NCI-H187 (cell line): ENCODE measurements around the gene POLG.

Experiments used
- DNase-seq, 2 experiments: peaks; one replicate each; lab custom pipeline; 2025; lab: John Stamatoyannopoulos, UW

POLG gene

DNA sequence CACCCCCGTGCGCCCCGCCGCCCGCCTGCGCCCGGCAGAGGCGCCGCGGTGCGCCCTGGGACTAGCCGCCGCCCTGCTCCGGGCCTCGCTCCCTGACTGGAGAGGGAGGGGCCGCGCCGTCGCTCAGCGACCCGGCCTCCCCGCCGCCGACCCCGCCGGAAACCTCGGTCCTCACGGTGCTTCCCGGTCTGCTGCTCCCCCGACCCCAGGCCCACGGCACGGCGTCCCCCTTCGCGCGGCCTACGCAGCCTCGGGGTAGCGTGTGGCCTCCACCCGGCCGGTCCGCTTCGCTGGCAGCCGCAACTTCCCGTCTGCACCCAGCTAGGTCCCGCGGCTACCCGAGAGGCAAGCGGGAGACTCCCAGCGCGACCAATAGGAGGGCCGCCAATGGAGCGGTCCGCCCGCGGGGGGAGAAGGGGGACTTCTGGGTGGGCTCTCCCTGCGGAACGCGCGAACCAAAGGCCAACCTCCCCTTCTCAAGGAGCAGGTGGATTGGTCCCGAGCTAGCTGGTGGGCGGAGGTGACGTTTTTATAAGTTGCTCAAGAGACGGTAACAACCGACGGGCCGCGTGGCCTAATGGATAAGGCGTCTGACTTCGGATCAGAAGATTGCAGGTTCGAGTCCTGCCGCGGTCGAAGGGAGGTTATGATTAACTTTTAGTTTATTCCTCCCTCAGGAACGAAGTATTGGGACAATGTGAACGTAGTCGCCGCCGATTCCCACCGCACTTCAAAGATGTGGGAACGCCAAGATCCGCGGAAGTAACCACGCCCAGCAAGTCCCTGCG is at the start of gene POLG:
Gene POLG (minus strand): TSS at position 315 of the 788 bp plus-strand sequence. CDS start 1,070 bp downstream, outside the sequence.
- DNase-seq, result peak; percentile 97 to 99

DNA sequence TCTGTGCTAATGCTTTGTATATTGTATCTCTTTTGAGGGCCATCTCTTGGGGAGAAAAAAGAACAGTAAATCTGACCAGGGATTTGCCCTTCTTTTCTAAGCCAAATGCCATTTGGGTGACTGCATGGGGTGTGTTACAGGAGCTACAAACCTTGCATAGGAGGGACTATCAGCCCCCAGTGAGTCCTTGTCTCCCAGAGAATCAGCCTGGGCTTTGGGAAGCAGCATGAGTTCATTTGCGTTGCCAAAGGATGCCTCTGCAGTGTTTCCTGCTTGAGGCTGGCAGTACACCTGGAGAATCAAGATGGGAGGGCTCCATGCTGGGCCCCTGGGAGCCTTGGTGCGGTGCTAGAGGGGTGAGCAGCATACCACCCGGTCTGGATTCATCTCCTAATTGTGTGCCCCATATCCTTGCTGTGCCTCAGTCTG is 49.6 kb upstream of the POLG start:
- no peak for DNase-seq

DNA sequence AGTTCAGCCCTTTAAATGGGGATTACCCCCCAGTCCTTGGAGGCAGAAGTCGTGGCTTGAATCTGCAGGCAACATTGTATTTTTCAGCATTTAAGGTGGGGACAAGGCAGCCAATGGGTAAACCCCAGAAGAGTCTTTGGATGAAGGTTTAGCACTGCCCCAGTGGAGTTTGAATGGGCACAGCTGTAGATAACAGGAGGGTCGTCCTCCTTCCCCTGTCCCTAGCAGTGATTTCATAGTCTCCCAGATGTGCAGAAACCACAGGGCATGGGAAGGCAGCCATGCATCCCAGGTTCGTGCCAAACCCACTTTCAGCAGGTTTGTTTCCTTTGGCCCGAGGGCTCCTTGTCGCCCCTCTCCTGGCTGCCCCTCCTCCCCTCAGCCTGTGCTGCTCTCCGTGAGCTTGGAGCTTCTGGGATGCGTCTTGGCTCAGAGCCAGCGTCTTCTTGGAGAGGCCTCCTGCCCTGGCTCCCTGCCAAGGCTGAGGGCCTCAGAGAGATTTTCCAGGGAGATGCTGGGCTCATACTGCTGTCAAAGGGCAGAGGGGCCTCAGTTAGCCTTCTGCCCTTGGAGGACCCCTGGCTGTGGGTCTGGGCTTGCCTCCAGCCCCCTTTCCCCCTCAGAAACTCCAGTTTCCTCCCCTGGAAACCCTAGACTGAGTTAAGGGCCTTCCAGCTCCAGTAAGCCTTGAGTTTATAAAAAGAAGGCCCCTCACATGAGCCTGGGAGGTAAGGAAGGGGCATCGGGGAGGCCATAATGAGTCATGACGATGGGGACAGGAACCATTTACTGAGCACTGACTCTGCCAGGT is 48.9 kb upstream of the POLG start:
- DNase-seq, result peak; percentile 92 to 95

DNA sequence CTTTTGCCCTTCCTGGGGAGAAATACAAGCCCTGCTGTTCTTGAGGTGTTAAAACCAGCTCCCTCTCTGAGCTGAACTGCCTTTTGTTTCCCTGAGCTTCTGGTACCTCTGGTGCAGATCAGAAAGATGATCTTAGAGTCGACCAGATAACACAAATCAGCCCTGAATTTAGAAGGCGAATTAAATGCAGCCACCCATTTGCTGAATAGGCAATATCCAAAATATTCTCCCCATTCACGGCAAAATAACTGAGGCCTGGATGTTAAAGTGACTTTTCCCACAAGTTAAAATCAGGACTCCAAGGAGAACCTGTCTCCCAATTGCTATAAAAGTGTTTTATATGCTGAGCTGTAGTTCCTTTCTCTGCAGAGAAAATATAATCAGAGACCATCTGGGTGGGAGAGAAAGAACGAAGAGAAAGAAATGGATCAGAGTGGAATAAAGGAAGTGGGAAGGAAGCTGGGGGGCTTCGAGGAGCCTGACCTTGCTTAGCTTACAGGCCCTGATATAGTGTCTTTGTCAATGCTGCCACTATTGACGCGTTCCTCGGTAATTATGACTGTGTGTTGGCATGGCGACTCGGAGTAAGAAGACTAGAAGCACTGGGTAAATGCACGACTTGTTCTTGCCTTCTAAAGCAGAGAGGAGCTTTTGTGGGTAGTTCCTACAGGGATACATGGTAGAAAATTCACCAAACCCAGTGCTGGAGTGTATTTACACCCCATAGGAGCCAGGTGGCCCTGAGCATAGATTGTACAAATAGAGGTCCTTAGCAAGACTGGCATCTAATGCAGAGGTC is 47.5 kb upstream of the POLG start:
- DNase-seq, result no peak

DNA sequence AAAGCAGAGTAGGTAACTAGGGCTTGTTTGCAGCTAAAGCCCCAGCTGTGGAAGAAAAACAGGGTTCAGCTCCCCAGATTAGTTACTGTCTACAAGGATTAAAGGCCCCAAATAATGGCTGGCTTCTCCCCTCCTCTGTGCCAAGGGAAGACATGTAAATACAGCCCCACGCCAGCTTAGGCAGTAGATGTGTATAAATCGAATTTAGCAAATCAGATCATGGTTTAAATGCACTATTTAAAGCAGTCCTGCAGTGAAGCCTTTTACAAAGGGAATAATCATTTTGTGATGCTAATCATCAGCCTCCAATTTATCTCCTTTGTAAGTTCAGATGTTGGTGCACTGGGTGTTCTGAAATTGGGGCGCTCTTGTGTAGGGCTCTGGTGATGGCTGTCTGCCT is 46.7 kb upstream of the POLG start:
- DNase-seq, result no peak

DNA sequence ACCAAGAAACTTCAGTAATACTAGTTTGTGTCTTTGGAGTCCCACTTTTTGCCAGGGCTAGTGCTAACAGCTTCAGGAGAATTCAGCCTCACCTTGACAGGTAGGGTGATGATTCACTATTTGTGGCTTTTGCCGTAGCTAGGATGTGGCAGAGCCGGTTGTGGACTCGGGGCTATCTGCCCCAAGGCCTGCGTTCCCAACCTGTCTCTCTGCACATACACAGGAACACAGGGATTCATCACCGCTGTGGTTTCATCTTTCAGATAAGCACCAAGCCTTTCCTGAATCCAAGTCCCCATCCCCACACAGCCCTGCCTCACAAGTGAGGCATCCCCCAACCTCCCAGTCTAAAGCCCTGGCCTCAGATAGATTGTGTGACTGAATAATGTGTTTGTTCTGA is 45.2 kb upstream of the POLG start:
- DNase-seq, result no peak

DNA sequence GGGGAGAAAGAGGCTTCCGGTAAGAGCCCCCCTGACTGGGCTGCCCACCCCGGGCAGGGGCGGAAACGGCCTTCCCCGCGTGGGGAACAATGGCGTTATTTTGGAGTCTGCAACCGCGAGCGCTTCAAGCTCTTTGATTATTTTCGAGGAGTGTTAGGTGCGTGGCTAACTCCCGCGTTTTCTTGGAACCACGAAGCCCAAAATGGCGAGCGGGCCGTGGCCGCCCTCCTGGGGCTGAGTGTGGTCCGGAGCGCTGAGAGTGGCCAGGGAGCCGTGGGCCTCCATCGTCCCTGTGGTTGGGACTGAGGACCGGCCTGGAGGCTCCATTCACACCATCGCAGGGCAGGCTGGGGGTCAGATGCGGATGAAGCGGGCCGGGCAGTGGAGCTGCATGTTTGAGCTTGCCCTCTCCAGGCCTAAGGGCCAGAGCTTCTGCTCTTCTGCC is 44.6 kb upstream of the POLG start:
- no peak for DNase-seq

DNA sequence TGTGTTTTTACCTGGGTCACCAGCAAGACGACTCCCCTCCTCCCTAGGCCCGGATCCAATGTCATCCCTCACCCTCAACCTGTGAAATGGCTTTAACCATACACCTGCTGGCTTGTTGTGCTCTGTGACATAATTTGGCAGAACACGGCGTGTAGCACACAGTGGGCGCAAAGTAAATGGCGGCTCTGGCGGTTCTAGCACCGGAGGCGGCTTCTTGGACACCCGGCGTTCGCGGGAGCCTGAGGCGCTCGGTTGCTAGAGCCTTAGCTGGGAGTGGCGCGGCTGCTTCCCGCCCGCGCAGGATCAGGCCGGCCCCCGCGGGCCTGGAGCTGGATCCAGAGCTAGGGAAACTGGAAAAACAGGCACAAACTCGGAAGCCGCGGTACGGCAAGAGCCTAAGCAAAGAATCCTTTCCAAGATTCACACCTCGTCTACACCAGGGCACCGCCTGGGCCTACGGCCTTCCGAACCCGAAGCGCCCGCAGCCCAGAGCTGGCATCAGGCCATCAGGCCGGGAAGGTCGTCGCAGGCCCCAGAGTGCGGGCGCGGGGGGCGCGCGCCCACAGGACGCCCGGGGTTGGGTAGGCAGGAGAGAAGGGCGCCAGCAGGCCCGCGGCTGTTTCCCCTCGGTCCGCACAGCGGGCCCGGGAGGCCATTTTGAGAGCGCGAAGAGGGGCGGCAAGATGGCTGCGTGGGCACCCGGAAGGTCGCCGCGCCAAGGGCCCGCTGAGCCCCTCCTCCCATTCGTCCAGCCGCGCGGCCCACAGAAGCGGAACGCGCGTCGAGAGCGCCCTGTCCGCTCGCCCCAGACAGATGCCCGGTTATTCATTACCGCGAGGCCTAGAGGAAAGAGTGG is 43.9 kb upstream of the POLG start:
- DNase-seq, result no peak

DNA sequence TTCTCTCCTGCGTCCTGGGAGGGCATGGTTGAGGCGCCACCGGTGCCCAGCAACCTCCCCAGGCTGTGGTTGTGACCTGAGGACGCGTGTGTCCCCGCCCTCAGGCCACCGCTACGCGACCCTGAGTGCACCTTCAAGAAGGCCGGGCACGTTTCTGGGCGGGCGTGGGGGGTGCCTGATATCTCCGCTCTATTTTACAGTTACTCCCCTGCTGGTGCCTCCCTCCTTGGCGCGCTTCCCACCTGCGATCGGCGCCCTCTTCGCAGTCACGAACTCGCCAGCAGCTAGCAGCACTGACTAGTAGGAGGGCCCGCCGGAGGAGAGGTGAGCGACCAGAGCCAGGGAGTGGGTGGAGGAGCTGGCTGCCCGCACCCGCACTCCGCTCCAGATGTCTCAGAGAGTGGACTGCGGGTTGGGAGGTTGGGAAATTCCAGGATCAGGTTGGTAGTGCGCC is 43.2 kb upstream of the POLG start:
- no peak for DNase-seq

DNA sequence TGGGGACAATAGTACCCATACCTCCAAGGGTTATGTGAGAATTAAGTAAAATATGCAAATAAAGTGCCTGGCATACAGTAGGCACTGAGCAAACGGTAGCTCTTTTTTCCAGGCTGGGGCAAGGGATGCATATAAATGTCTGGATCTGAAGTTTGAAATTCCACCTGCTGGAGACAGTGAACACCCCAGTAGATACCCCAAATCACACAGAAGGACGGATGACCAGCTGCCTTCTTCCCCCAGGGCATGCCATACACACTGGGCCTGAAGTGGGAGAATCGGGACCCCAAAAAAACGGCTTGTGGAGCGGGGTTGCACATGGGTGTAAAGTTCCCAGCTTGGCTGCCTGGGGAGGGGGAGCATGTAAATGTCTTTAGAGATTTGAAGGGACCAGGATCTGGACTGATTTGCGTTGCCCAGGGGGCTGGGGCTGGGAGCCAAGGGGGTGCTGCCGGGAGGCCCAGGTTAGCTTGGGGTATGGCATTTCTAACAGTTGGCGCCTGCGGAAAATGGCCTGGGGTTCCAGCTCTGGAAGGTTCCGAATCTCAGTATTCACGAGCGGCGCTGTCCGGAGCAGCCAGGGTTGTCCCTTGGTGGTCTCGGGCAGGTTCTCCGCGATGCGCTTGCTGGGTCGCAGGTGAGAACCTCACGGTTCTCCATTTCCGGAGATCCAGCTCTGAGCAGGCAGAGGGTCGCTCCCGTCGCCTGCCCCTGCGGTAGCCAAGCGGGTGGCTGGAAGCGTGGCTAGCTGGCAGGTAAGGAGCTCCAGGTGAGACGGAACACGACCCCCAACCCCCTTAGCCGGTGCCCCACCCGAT is 42.6 kb upstream of the POLG start:
- no peak for DNase-seq

DNA sequence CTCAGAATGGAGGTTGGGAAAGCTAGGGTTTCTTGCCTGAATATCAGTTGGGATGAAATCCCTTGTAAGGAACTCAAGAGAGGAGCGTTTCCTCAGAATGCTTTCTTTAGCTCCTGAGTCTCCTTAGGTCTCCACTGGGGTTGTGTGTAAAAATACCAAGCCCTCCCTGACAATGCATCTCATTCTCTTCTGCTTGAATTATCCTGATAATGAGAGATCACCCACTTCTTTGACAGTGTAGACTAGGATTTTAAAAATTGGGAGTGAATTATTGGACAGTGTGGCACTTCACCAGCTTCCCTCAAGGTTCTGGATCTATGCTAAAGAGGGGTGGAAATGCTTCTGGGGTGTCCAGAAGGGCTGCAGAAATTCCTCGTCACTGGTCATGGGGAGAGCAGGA is 41.8 kb upstream of the POLG start:
- no peak for DNase-seq

DNA sequence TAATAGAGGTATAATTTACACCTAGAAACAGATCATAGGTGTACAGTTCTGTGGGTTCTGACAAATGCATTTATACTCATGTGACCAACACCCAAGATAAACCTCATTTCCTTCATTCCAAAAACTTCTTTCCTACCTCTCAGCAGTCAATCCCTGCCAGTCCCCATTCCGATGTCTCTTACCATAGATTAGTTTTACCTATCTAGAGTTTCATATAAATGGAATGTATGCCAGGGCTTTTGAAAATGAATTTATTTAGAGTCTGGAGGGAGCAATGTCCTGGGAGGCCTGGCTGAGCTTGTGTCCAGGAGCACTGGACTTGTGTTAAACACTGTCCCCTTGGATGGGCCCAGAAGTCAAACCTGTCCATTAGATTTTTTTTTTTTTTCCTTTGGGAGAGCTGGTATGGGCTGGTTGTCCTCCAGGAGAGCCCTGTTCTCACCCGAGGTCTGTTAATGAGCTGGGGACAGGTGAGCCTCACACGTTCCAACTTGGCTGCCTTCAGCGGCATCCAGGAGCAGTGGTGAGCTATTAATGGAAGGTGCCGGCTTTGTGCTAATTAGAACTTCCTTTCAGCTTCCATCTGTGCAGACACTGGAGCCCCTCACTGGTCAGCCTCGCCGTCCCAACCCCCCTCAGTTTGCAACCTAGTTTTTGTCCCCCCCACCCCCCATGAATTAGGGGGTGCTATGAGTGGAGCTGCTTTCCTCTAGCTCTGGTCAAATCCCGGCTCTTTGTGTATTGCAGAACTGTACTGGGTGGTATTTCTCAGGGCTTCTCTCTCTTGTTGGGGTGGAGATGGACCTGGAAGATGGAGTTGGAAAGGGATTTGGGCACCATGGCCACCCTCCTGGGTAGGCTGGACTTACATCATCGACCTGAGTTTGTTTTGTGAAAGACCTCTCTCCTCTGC is 40.7 kb upstream of the POLG start:
- no peak for DNase-seq

DNA sequence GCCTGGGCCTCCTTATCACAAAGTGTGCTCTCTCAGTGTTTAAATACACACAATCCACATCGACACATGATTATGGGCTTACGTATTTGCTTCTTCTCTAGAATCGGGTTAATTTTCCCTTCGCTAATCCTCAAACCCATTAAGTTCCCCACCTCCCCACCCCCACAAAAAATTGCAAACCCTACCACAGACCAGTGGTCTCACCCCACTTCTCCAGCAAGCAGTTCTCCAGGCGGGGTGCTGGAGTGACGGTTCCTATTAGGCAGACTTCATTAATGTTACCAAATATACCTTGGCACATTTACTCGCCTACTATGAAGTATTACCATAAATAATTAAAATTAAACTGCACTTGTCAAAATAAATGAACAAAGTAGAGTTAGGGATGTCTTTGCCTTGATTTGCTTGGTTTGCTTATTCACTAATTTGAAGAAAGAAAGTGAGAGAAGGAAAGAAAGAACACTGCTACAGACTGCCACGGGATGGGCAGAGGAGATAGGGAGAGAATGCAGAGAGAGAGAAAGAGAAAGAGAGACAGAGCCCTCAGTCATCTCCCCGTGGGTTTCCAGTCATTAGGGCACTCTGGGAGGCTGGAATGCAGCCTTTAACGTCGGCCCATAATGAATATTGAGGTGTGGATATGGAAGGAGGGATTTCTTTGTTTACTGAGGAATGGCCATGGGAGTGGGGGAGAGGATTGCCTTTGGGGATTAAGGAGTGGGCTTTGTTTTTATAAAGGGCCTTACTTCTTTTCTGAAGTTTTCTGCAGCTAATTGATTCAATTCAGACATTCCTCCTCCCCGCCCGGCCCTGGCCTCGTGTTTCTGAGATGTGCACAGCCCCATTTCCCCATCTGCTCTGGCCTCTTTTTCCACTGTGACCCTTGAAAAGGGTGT is 39.7 kb upstream of the POLG start:
- DNase-seq, result no peak

DNA sequence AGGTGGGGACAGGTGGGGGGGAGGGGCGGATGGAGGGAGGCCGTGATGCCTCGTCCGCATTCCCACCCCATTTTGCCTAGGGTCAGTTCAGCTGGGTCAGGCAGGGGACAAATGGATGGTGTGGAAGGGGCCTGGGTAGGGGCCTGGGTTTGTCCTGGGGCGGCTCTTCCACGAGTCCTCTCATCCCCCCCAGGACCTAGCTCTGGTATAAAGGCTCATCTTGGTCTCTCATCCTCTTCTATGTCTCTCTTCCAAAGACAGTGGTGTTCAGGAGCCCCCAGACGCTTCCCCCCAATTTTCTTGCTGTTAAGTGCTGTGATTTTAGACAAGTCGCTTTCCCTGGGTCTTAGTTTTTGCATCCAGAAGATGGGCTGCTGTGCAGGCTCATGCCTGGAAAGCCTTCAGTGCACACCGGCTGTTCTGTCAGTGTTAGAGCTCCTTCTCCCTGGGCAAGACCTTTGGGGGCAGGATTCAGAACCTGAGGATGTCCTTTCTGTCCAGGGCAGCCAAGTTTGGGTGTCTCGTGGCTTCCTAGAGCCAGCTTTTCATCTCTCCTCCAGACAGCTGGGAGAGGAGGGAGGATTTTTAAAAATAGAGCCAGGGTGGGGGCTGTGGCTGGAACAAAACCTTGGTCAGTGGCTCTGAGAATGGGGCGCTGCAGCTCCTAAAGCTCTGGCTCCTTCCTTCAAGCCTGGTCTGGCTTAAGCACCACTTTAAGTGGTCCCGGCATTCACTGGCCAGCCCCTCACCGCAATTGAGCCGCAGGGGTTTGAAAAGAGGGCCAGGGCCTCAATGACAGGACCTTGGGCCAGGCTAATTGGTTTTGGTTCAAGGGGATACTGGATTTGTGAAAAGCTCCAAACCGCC is 37.7 kb upstream of the POLG start:
- DNase-seq, result no peak

DNA sequence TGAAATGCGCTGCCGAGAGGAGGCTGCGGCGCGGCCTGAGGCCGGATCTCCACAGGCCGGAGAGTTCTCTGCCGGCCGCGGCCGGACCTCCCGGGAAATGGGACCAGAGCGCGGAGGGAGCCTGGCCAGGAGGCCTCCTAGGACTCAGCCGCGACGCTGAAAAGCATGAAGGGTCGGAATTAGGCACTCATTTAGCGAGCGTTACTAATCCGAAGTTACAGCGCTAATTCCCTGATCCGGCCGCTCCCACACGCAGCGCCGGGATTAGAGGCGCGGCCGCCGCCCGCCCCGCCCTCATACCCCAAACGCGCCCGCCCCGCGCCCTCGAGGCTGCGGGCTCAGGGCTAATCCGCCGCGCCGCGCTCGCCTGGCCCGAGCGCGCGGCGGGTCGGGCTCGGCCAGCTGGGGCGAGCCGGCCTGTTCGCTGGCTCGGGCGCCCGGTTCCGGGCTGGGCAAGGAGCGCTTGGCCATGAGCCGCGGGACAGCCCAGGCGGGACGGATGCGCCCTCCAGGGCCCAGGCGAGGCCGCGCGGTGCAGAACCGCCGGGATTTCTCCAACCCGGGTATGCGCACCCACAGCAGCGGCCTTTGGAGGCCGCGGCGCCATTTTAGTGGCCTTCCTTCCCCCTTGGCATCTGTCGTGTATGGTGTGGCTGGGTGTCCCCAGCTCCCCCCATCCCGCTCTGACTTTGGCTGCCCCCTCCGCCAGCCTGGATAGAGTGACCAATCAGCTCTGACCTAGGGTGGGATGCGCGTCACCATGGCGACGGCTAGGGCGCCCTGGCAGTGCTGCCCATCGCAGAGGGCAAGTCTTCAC is 36.8 kb upstream of the POLG start:
- no peak for DNase-seq

DNA sequence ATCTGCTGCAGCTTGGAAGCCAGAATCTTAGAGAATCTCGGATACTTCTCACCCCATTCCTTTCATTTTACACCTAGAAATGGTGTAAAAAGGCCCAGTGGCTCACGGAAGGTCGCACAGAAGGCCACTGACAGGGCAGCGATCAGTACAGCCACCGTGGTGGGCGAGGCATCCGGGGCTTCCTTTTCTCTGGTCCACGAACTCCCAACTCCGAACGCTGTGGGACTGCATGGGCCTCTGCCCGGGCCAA is 36.3 kb upstream of the POLG start:
- no peak for DNase-seq
